ENCODE measurements around the gene DRD1.
"Not testable (repeated sequence)": the region's sequence is repeated elsewhere in the genome, so short reads cannot be mapped to it uniquely, and the experiment has no call there.

Gene DRD1

DNA sequence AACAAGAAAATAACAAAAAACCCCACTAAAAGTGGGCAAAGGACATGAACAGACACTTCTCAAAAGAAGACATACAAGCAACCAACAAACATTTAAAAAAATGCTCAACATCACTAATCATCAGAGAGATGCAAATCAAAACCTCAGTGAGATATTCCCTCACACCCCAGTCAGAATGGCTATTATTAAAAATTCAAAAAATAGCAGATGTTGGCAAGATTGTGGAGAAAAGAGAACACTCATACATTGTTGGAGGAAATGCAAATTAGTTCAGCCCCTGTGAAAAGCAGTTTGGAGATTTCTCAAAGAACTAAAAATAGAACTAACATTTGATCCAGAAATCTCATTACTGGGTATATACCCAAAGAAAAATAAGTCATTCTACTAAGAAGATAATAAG lies 19.4 kb downstream of the DRD1 start:
- DNase-seq (ENCODE audit: low spot score): not testable (repeated sequence)

DNA sequence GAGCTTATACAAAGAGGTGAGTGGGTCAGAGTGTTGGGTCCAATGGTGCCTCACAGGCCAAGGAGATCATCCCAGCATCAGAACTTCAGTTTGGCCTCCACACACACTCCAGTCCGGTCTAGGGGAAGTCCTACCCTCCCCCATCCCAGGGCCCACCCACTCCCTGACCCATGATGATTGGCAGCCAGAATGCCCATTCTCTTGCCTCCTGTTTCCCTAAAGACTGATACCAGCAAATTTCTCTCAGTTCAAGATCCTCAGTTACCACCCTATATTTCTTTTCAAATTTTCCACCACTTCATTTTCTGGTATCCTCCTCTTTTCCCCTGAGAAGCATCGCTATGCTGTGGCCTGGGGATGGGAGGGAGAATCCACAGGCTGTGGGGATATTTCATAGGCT lies 21.9 kb downstream of the DRD1 start:
- no peak for DNase-seq (ENCODE audit: low spot score)

DNA sequence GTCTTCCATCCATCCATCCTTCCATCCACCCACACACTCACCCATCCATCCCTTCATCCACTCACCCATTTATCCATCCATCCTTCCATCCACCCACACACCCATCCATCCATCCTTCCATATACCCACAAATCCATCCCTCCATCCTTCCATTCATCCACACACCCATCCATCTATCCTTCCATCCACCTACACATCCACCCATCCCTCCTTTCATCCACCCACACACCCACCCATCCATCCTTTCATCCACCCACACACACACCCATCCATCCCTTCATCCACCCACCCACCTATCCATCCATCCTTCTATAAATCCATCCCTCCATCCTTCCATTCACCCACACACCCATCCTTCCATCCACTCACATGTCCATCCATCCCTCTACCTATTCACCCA lies 23.6 kb downstream of the DRD1 start:
- no peak for DNase-seq (ENCODE audit: low spot score)

DNA sequence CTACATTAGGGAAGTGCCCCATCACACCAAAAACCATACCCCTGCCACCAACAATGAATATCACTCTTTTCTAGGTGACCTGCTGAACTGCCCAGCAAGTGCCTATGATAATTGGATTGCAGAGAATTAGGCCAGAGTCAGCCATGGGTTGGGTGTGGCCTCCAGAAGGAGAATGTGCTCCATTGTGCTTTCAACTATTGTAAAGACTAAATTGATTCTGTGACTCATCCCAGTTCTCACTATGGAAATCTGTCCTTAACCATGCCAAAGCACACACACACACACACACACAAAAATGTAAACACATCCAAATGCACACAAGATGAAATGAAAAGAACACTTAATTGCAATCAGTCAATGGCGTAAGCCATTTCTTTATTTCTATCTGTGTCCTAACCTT lies 25.7 kb downstream of the DRD1 start:
- DNase-seq (ENCODE audit: low spot score): no peak

DNA sequence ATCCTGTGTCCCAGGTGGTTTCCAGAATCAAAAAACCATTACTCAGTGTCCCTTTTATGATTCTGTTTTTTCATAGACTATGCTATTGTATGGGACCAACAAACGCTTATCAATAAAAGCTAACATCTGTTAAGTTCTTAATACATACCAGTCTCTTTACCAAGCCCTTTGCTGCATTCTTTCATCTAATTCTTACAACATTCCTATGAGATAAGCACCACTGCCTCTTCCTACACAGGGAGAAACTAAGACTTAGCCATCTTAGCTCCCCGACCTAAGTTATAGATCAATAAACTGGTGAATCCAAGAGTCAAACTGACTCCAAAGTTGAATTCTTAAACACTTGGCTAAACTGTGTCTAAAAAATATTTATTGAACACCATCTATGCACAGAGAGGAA lies 26.6 kb downstream of the DRD1 start:
- DNase-seq (ENCODE audit: low spot score): no peak

DNA sequence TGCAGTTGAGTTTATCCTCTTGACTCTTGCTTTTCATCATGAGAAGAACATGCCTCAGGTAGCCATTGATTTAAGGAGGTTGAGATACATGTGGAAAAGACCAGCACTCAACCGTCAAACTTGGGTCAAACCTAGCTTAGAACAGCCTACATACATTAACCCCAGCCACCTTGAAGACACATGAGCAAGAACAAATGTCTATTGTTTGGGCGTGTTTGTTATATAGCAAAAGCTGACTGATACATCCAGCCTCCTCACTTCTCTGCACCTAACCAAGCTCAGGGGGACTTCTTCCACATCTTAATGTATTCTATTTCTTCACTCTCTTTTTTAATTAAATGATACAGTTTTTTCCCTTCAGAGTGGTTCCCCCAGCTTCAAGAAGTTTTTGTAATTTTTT lies 28.7 kb downstream of the DRD1 start:
- DNase-seq (ENCODE audit: low spot score): no peak

DNA sequence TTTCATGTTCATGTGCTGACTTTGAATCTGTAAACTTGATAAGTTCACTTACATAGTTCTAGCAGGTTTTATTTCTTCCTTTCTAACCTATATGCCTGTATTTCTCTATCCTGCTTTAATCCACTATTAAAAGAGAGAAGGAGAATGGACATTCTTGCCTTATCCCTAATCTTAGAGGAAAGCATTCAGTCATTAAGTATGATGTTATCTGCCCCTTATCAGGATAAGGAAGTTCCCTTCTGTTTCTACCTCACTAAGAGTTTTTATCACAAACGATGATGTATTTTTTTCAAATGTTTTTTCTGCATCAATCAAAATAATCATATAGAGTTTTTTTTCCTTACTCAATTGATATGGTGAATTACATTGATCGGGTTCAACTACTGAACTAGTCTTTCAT lies 33.1 kb downstream of the DRD1 start:
- DNase-seq (ENCODE audit: low spot score): no peak

DNA sequence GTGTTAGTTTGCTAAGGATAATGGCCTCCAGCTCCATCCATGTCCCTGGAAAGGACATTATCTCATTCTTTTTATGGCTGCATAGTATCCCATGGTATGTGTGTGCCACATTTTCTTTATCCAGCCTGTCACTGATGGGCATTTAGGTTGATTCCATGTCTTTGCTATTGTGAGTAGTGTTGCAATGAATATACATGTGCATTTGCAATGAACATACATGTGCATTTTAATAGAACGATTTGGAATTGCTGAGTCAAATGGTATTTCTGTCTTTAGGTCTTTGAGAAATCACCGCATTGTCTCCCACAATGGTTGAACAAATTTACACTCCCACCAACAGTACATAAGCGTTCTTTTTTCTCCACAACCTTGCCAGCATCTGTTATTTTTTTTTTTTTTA lies 37.7 kb downstream of the DRD1 start:
- no peak for DNase-seq (ENCODE audit: low spot score)

DNA sequence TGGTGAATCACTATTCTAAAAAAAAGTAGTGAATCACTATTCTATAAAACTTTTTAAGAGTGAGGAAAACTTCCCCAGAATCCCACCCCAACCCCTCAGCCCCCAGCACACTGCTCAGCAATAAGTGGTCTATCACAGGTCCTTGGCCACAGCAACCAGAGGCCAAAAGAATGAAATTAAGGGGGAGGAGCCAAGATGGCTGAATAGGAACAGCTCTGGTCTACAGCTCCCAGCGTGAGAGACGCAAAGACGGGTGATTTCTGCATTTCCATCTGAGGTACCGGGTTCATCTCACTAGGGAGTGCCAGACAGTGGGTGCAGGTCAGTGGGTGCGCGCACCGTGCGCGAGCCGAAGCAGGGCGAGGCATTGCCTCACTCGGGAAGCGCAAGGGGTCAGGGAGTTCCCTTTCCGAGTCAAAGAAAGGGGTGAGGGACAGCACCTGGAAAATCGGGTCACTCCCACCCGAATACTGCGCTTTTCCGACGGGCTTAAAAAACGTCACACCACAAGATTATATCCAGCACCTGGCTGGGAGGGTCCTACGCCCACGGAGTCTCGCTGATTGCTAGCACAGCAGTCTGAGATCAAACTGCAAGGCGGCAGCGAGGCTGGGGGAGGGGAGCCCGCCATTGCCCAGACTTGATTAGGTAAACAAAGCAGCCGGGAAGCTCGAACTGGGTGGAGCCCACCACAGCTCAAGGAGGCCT lies 46.2 kb downstream of the DRD1 start:
- DNase-seq (ENCODE audit: low spot score): not testable (repeated sequence)

DNA sequence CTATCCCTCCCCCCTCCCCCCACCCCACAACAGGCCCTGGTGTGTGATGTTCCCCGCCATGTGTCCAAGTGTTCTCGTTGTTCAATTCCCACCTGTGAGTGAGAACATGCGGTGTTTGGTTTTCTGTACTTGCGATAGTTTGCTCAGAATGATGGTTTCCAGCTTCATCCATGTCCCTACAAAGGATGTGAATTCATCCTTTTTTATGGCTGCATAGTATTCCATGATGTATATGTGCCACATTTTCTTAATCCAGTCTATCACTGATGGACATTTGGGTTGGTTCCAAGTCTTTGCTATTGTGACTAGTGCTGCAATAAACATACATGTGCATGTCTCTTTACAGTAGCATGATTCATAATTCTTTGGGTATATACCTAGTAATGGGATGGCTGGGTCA lies 48.6 kb downstream of the DRD1 start:
- not testable (repeated sequence) for DNase-seq (ENCODE audit: low spot score)

DNA sequence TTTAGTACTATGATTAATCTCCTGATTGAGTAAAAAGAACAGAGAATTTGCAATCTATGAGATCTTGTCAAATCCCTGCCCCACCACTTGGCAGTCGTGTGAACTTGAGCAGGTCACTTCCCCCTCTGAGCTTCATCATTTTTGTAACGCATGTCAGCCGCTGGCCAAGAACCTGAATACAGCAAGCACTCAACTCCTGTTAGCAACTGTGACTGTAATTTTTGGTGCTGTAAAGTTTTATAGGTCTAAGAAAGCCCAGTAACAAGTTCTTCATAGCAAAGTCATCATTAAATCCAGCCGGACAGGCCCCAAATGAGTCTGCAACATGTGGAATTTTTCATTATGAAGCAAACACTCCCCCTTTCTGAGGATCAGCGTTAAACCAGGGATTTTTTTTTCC lies 49.4 kb downstream of the DRD1 start:
- no peak for DNase-seq (ENCODE audit: low spot score)

DNA sequence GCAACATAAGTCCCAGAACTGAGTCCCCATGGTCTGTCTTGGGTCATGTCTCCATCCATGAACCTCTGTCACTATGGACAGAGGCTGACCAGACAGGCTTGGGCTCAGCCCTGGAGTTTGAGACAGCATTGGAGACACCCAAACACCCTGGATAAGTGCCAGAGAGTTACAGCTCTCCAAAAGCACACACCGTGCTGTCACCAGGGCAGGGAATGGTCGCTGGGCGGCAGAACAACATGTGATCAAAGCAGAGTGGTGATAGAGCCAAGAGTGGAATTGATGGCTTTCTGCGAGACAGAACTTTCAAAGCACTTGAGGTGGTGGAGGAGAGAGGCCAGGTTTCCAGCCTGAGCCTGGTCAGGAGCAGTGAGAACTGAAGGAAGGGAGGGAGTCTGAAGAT lies 50.1 kb downstream of the DRD1 start:
- no peak for DNase-seq (ENCODE audit: low spot score)

DNA sequence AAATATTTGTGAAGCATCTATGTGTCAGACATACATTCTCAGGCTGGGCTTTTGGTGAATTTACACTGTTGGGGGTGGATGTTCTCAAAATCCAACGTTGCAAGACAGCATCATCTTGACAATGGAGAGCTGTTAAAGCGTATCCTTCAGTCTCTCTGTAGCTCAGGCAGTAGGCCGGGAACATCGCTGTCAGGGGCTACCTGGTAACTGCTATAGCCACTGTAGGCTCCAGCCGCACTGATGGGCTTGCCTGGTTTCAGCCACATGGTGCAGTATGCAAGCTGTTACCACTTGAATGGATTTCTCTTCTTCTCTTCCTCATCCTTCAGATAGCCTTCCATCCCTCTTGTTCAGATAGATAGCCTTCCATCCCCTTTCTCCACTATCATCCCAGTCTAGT lies 51.7 kb downstream of the DRD1 start:
- no peak for DNase-seq (ENCODE audit: low spot score)

DNA sequence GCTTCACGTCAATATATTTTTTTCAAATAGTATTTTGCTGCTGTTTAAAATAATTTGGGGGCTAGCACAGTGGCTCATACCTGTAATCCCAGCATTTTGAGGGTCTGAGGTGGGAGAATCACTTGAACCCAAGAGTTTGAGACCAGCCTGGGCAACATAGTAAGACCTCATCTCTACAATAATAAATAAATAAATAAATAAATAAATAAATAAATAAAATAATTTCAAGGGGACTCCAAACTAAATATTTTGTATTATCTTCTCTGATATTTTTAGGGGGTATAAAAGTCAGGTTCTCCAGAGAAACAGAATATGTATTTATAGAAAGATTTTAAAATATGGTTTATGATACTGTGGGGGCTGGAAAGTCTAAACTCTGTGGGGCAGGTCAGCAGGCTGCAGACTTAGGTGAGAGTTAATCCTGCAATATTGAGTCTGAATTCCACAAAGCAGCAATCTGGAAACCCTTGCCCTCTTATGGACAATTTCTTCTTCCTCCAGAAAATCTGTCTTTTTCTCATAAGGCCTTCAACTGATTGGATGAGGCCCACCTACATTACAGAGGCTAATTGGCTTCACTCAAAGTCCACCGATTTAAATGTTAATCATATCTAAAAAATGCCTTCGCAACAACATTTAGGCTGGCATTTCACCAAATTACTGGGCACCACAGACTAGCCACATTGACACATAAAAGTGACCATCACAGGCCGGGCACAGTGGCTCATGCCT lies 53.5 kb downstream of the DRD1 start:
- no peak for DNase-seq (ENCODE audit: low spot score)

Data from NAMALWA (cell line).